ENCODE measurements around the gene ZCCHC12.

ZCCHC12 gene

DNA sequence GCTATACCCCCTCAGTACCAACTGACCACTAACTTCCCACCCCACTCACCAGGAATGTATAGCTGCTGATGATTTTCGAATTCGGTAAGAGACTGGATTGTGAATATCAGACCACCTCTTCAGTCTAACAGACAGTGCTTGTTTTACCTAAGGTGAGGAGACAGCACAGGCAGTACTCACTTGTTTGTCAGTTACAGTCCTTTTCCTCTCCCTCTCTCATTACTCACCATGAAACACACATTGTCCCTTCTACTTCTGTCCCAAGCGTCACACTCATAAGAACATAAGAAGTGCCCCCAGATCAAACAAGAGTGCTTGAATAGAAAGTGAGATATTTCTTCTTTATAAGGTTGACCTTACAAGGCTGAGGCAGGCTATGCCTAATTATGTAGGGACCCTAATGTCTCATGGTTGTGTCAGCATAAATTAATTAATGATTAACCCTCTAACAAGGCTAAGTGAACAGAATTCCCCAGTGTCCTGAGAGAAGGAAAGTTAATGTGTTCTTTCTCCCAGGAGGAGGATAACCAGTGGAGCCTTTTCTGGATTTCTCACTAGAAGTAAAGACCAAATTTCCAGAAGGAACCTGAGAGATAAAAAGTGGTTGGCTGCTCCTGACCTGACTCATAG lies 32.2 kb downstream of the ZCCHC12 start:
- H3K27ac ChIP-seq, result no peak overlapping the region
- no peak for DNase-seq (ENCODE audit: low spot score)
- no peak overlapping the region for H3K4me3 ChIP-seq
- TF ChIP-seq, protein P1, sequence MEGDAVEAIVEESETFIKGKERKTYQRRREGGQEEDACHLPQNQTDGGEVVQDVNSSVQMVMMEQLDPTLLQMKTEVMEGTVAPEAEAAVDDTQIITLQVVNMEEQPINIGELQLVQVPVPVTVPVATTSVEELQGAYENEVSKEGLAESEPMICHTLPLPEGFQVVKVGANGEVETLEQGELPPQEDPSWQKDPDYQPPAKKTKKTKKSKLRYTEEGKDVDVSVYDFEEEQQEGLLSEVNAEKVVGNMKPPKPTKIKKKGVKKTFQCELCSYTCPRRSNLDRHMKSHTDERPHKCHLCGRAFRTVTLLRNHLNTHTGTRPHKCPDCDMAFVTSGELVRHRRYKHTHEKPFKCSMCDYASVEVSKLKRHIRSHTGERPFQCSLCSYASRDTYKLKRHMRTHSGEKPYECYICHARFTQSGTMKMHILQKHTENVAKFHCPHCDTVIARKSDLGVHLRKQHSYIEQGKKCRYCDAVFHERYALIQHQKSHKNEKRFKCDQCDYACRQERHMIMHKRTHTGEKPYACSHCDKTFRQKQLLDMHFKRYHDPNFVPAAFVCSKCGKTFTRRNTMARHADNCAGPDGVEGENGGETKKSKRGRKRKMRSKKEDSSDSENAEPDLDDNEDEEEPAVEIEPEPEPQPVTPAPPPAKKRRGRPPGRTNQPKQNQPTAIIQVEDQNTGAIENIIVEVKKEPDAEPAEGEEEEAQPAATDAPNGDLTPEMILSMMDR (IDR thresholded peaks at IDR 0.05), result no peak

DNA sequence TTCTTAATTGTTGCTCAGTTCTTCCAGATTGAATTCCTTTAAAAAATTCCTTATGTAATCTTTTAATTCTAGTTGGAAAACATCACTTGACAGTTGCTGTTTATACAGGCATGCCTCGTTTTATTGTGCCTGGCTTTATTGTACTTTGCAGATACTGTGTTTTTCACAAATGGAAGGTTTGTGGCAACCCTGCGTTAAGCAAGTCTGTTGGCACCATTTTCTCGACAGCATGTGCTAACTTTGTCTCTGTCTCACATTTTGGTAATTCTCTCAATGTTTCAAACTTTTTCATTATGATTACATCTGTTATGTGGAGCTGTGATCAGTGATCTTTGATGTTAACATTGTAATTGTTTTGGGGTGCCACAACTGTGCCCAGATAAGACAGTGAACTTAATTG lies 33.4 kb downstream of the ZCCHC12 start:
- TF ChIP-seq, protein P1 (IDR thresholded peaks at IDR 0.05), result no peak
- no peak overlapping the region for H3K4me3 ChIP-seq
- DNase-seq (ENCODE audit: low spot score), result no peak
- H3K27ac ChIP-seq, result no peak overlapping the region

DNA sequence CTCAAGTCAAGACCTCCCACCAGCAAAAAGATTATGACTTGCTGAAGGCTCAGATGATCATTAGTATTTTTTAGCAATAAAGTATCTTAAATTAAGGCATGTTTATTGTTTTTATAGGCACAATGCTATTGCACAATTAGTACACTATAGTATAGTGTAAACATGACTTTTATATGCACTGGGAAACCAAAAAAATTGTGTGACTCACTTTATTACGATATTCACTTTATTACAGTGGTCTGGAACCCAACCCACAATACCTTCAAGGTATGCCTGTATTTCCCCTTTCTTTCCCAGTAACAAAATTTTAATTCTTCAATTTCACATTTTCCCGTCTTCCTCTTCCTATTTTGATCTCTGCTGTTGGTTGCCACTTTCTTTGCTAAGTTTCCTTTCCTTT lies 37.7 kb downstream of the ZCCHC12 start:
- TF ChIP-seq, protein P1 (IDR thresholded peaks at IDR 0.05), result no peak
- Histone ChIP-seq H3K4me3 (no peak overlapping the region), H3K27ac (no peak overlapping the region)
- no peak for DNase-seq (ENCODE audit: low spot score)

DNA sequence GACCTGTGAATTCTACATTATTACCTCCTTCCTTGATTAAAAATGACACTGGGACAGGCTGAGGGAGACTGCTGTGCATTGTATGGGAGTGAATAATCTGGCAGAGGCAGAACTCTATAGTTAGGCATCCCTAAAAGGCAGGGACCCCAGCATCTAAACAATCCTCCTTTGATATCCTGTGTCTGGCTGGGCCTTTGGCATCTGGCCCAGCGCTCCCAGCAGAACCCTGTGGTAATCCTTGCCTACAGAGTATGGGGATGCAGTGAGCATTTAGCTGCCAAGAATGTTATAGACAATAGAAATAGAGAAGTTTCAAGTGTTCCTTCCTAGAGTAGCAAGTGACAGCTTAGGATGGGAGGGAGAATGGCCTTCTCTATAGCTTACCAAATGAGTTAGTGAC lies 38.5 kb downstream of the ZCCHC12 start:
- TF ChIP-seq, protein P1 (IDR thresholded peaks at IDR 0.05), result no peak
- no peak overlapping the region for H3K4me3 ChIP-seq
- no peak for DNase-seq (ENCODE audit: low spot score)
- H3K27ac ChIP-seq, result no peak overlapping the region

DNA sequence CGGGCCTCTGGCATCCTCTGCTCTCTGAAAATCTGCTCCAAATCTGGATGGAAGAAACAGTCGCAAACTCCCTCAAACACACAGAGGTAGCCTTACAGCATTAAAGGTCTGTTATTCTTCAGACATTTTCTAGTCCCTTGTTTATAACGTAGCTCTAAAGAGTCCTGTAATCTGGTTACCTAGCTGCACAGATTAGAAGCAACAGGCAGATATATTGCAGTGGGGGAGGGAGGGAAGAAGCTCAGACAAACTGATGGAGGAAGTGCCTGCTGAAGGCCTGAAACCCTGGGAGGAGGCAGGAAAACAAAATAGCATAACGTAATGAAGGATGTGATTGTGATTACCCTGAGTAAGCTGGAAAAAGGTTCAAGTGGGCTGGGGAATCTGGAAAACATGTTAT lies 39.4 kb downstream of the ZCCHC12 start:
- H3K4me3 ChIP-seq, result no peak overlapping the region
- no peak for DNase-seq (ENCODE audit: low spot score)
- H3K27ac ChIP-seq, result no peak overlapping the region
- TF ChIP-seq, protein P1 (IDR thresholded peaks at IDR 0.05), result no peak

DNA sequence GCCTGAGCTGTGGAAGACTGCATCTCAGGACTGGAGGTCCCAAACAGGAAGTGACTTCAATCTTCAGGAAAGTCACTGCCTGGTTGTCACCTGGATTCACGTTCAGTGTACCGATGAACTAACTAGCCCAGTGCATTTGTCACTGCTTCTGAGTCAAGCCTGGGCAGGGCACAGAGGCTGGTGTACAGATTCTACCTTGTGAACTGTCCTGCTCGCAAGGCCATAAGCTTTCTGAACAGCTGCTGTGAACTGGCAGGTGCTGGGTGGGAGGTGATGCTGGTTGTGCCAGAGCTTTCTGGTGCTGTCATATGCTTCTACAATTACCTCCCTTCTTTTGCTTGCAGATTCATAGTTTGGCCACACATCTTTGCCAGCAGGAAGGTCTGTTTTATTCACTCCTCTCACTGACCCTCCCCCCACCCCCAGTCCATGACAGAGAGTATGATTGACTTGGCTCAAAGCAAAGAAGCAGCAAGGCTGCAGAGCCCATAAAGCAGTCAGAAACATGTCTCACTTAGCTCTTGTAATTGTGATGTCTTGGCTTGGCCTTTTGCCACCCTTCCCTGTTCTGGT lies 40.5 kb downstream of the ZCCHC12 start:
- TF ChIP-seq, protein P1 (IDR thresholded peaks at IDR 0.05), result no peak
- Histone ChIP-seq H3K27ac (no peak overlapping the region), H3K4me3 (no peak overlapping the region)
- no peak for DNase-seq (ENCODE audit: low spot score)

DNA sequence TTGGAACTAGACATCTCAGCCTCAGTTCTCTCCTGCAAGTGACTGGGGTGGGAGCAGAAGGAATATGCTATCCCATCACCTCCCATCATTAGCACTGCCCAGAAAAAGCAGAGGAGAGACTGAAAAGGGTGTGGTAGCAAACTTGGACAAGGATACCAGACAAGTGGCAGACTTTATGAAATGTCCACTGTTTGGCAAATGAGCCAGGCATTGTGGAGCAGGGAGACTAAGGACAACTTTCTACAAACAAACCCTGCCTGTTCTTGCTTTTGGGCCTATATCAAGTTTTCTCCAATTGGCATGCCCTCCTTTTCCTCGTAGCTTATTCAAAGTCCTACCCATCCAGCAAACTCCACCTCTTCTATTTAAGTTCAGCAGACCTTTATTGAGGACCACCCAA lies 41.6 kb downstream of the ZCCHC12 start:
- H3K27ac ChIP-seq, result no peak overlapping the region
- DNase-seq (ENCODE audit: low spot score), result no peak
- H3K4me3 ChIP-seq, result no peak overlapping the region
- TF ChIP-seq, protein P1 (IDR thresholded peaks at IDR 0.05), result no peak

Data from coronary artery (tissue), 2 donors.